Hepatocyte (in vitro differentiated cells): ENCODE results near the gene NPR3. TPM values are rescaled to one million over a fixed set of nuclear protein-coding genes. Genes with fewer than 3 reads are reported as not detected.

Experiments
- DNase-seq: peaks from one replicate; pipeline ENCODE4 v3.0.0-alpha.2; 2016; ENCODE audit warnings: low spot score
- H2AFZ ChIP-seq: fragments of 200-600 bp; sonication (generic); 2 replicates; pipeline ENCODE4 v1.6.0; 2016; ENCODE audit warnings: antibody characterized with exemption, mild to moderate bottlenecking
- H3K27ac ChIP-seq: fragments of 200-600 bp; sonication (generic); 2 replicates; pipeline ENCODE4 v1.5.1; 2016; ENCODE audit warnings: mild to moderate bottlenecking
- H3K27me3 ChIP-seq: fragments of 200-600 bp; sonication (generic); 2 replicates; pipeline ENCODE4 v1.6.1; 2016
- H3K36me3 ChIP-seq: fragments of 200-600 bp; sonication (generic); replicated peaks from 2 replicates; pipeline ENCODE4 v1.5.1; 2016; ENCODE audit warnings: low read depth; ENCODE audit not compliant: insufficient read depth
- H3K4me1 ChIP-seq: fragments of 200-600 bp; sonication (generic); 2 replicates; pipeline ENCODE4 v1.5.1; 2016; ENCODE audit warnings: mild to moderate bottlenecking, moderate library complexity; ENCODE audit not compliant: insufficient read depth
- H3K4me2 ChIP-seq: fragments of 200-600 bp; sonication (generic); 2 replicates; pipeline ENCODE4 v1.6.0; 2016
- H3K4me3 ChIP-seq: fragments of 200-600 bp; sonication (generic); 2 replicates; pipeline ENCODE4 v1.5.1; 2016; ENCODE audit warnings: mild to moderate bottlenecking
- H3K79me2 ChIP-seq: fragments of 200-600 bp; sonication (generic); 2 replicates; pipeline ENCODE4 v1.6.0; 2017; ENCODE audit warnings: mild to moderate bottlenecking
- H3K9me2 ChIP-seq: fragments of 200-600 bp; sonication (generic); replicated peaks from 2 replicates; pipeline ENCODE4 v1.6.0; 2017; ENCODE audit warnings: mild to moderate bottlenecking; ENCODE audit not compliant: insufficient read depth
- H3K9me3 ChIP-seq: fragments of 200-600 bp; sonication (generic); 2 replicates; pipeline ENCODE4 v1.5.1; 2016; ENCODE audit warnings: low read depth, mild to moderate bottlenecking
- H4K20me1 ChIP-seq: fragments of 200-600 bp; sonication (generic); 2 replicates; pipeline ENCODE4 v1.6.0; 2016; ENCODE audit warnings: mild to moderate bottlenecking; ENCODE audit not compliant: insufficient read depth, poor library complexity, severe bottlenecking
- CTCF ChIP-seq: fragments of 200-600 bp; sonication (generic); IDR thresholded peaks from 2 replicates; pipeline ENCODE4 v1.5.1; 2016; ENCODE audit warnings: antibody characterized with exemption, mild to moderate bottlenecking; ENCODE audit not compliant: poor library complexity
- EZH2 ChIP-seq: fragments of 200-600 bp; sonication (generic); IDR thresholded peaks from 2 replicates; pipeline ENCODE4 v1.6.1; 2016; ENCODE audit warnings: antibody characterized with exemption, mild to moderate bottlenecking, borderline replicate concordance
- EZH2phosphoT487 ChIP-seq: fragments of 200-600 bp; sonication (generic); IDR thresholded peaks from one replicate; pipeline ENCODE4 v1.6.1; 2018; ENCODE audit warnings: antibody characterized with exemption, mild to moderate bottlenecking, low read depth, moderate library complexity; ENCODE audit not compliant: unreplicated experiment, severe bottlenecking
- WGBS: methylation state at CpG from one replicate; pipeline ENCODE4 v1.1.6; 2016; ENCODE audit warnings: low lambda C conversion rate; ENCODE audit errors: missing lambda C conversion rate; 5-methylcytosine and 5-hydroxymethylcytosine counted together
- polyA plus RNA-seq: library from polyadenylated mRNA; unstranded; fragments of >200 nt; fragmentation: Nextera tagmentation; extraction: Ambion mirVana; gene quantifications from 2 replicates; pipeline ENCODE4 v1.2.1, GENCODE V29; 2016
- total RNA-seq: library from RNA; depleted of rRNA; stranded (reverse); fragments of >200 nt; gene quantifications from 2 replicates; pipeline ENCODE4 v1.2.3, GENCODE V29; 2014

NPR3 gene
- total and polyA plus RNA-seq, 2 experiments from 2014 or later, result 3.6 to 20.0 TPM

DNA sequence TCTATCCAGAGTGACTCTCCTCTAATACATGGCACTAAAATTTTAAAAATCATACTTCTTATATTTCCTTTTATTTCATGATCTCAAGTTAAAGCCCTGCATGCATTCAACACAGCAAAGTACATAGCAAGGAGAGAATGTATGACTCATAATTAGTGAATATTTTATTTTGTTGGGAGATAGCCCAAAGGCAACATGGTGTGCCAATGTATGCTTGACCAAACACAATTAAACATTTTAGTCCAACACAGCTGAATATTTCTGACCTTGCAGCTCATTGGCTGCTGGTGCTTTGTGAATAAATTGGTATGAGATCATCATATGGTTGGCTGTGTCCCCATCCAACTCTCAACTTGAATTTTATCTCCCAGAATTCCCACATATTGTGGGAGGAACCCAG, 103.5 kb downstream of the NPR3 start:
- H3K9me2 ChIP-seq, result no peaks in the 10 kb centered on the region
- no peak for TF ChIP-seq EZH2phosphoT487
- no peak for TF ChIP-seq EZH2
- TF ChIP-seq CTCF, result no peak
- no peaks in the 10 kb centered on the region for H3K27me3 ChIP-seq
- H3K27ac ChIP-seq, result no peak overlapping the region
- H3K36me3 ChIP-seq, result no peaks in the 10 kb centered on the region
- no peak overlapping the region for H2AFZ ChIP-seq
- no peaks in the 10 kb centered on the region for H4K20me1 ChIP-seq
- H3K79me2 ChIP-seq, result no peaks in the 10 kb centered on the region
- H3K4me1 ChIP-seq, result no peaks in the 10 kb centered on the region
- H3K9me3 ChIP-seq, result no peaks in the 10 kb centered on the region
- no peak overlapping the region for H3K4me3 ChIP-seq
- no peak overlapping the region for H3K4me2 ChIP-seq
- no peak for DNase-seq

- no peaks in the 10 kb centered on the region for H3K36me3 ChIP-seq
- WGBS, result 80% methylated on average over 1 of the region's 1 CpG
- H2AFZ ChIP-seq, result no peak overlapping the region
- no peaks in the 10 kb centered on the region for H3K27me3 ChIP-seq
- no peaks in the 10 kb centered on the region for H3K9me3 ChIP-seq
- no peak overlapping the region for H3K27ac ChIP-seq
- no peaks in the 10 kb centered on the region for H3K9me2 ChIP-seq
- no peaks in the 10 kb centered on the region for H4K20me1 ChIP-seq
- TF ChIP-seq EZH2, result no peak
- DNase-seq, result no peak
- no peak overlapping the region for H3K4me2 ChIP-seq
- no peaks in the 10 kb centered on the region for H3K79me2 ChIP-seq
- H3K4me3 ChIP-seq, result no peak overlapping the region
- peaks cover 2% of the 10 kb centered on the region for H3K4me1 ChIP-seq
Observed at GRCh38 chr5:32827981-32828380, 116.9 kb downstream of the NPR3 start.

GRCh38 chr5:32828492-32828891, 117.4 kb downstream of the NPR3 start:
- no peak overlapping the region for H2AFZ ChIP-seq

DNA sequence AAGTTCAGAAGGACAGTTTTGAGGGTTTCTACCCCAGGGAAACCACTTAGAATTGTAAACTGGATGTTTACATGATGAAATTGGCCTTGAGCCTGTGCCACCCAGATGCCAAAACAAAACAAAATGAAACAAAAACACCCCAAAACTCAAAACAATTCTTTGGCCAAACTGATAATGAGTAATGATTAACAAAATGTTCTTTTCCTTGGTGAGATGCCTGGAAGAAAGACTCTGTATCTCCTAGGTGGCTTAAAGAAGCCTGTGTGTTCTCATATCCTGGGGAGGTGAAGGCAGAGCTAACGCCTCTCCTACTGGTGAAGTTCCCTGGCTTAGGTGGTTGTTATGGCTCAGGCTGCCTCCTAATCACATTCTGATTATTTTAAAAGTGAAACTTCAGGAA, 120.5 kb downstream of the NPR3 start:
- 83% methylated on average over 1 of the region's 1 CpG for WGBS

More at GRCh38 chr5:32828492-32828891, 117.4 kb downstream of the NPR3 start:
- Histone ChIP-seq H3K27me3 (no peaks in the 10 kb centered on the region), H3K4me2 (no peak overlapping the region), H4K20me1 (no peaks in the 10 kb centered on the region), H3K9me3 (no peaks in the 10 kb centered on the region), H3K27ac (no peak overlapping the region), H3K4me1 (peaks cover 2% of the 10 kb centered on the region), H3K9me2 (no peaks in the 10 kb centered on the region), H3K36me3 (no peaks in the 10 kb centered on the region), H3K4me3 (no peak overlapping the region), H3K79me2 (no peaks in the 10 kb centered on the region)
- no peak for TF ChIP-seq EZH2
- TF ChIP-seq CTCF, result no peak
- no peak for TF ChIP-seq EZH2phosphoT487
- no peak for DNase-seq
- 80% methylated on average over 2 of the region's 2 CpGs for WGBS

More for the DNA sequence above, 120.5 kb downstream of the NPR3 start:
- DNase-seq, result no peak
- Histone ChIP-seq H2AFZ (no peak overlapping the region), H3K9me3 (no peaks in the 10 kb centered on the region), H3K9me2 (no peaks in the 10 kb centered on the region), H3K4me1 (peaks cover 2% of the 10 kb centered on the region), H3K4me3 (no peak overlapping the region), H3K79me2 (no peaks in the 10 kb centered on the region), H3K36me3 (no peaks in the 10 kb centered on the region), H3K27me3 (no peaks in the 10 kb centered on the region), H3K27ac (no peak overlapping the region), H3K4me2 (no peak overlapping the region), H4K20me1 (no peaks in the 10 kb centered on the region)
- TF ChIP-seq EZH2phosphoT487, result no peak
- TF ChIP-seq EZH2, result no peak
- TF ChIP-seq CTCF, result no peak
